Right lobe of liver (tissue), 6 donors: ENCODE results near the gene BPIFB6. TPM values are rescaled to one million over a fixed set of nuclear protein-coding genes. Genes with fewer than 3 reads are reported as not detected.

Experiments used
- ATAC-seq, 4 donors: fragments of 200-7000 bp; cut with Tn5 transposase; one replicate each; pipeline ENCODE4 v1.9.1; 2020; ENCODE audit warnings: mild to moderate bottlenecking in 4 of 4, moderate library complexity in 4 of 4
- DNase-seq, 3 donors: peaks; one replicate each; pipeline ENCODE4 v3.0.0-alpha.2; 2020
- H3K27ac ChIP-seq, 3 donors: fragments of 200-600 bp; one replicate each; pipeline ENCODE4 v1.8.0; 2022
- H3K27me3 ChIP-seq, 2 donors: fragments of 200-600 bp; one replicate each; pipeline ENCODE4 v1.8.0; 2022
- H3K36me3 ChIP-seq, 4 donors: fragments of 200-600 bp; sonication (generic) in 1 of 4; one replicate each; pipeline versions ENCODE4 v1.5.1 to v1.8.0; 2017 to 2022; ENCODE audit warnings: control low read depth in 1 of 4
- H3K4me1 ChIP-seq, 4 donors: fragments of 200-600 bp; sonication (generic) in 1 of 4; one replicate each; pipeline versions ENCODE4 v1.5.1 to v1.8.0; 2017 to 2022; ENCODE audit warnings: control low read depth in 1 of 4
- H3K4me3 ChIP-seq, 3 donors: fragments of 200-600 bp; one replicate each; pipeline ENCODE4 v1.8.0; 2022
- H3K9me3 ChIP-seq, 4 donors: fragments of 200-600 bp; sonication (generic) in 1 of 4; one replicate each; pipeline versions ENCODE4 v1.5.1 to v1.8.0; 2017 to 2022; ENCODE audit warnings: control low read depth in 1 of 4
- CTCF ChIP-seq, 4 donors: fragments of 200-600 bp in 3 of 4; fragments of 450-650 bp in 1 of 4; IDR thresholded peaks; one replicate each; pipeline versions ENCODE4 v1.5.1 to v1.8.0; 2016 to 2022; ENCODE audit warnings: antibody characterized with exemption in 4 of 4, mild to moderate bottlenecking in 2 of 4
- POLR2A ChIP-seq: fragments of 450-650 bp; IDR thresholded peaks from one replicate; pipeline ENCODE4 v1.6.1; 2017; ENCODE audit warnings: antibody characterized with exemption, mild to moderate bottlenecking
- WGBS: methylation state at CpG from one replicate; pipeline ENCODE4 v1.1.6; 2018; ENCODE audit warnings: low coverage, low lambda C conversion rate; ENCODE audit not compliant: insufficient coverage; ENCODE audit errors: missing lambda C conversion rate; 5-methylcytosine and 5-hydroxymethylcytosine counted together
- intact Hi-C, 2 donors: fragments of 100-400 bp; cut with DNase I; formaldehyde crosslinking; loops; one replicate each; pipeline versions ENCODE4 v1.11.2 to v1.14.1; 2022
- total RNA-seq, 6 experiments: library from RNA; depleted of rRNA in 2 of 6; stranded (reverse); fragments of >200 nt in 2 of 6; fragmentation: NEBNext Ultra II Directional in 3 of 6; extraction: Animal tissue kit (Norgen Biotek cat#: 25700) in 3 of 6; gene quantifications; one replicate each; pipeline versions ENCODE4 v1.1.0 to v1.2.4, GENCODE V29; 2016 to 2023
- donor health status: DM: no; HTN: yes; CAD: no.
- donor health status: DM: no; HTN: no; CAD: no.
- donor health status: DM: no; HTN: no; CAD: no.
- donor health status: DM: no; HTN: yes; CAD: no.
- donor health status: DM: no; HTN: yes; CAD: no.

BPIFB6 gene
- total RNA-seq, 6 experiments from 2014 or later = not detected

- TF ChIP-seq POLR2A (no peak), CTCF (IDR thresholded peaks at IDR 0.05) (no peak)
- no peaks in the 10 kb centered on the region for H3K36me3 ChIP-seq
- H3K4me1 ChIP-seq = no peaks in the 10 kb centered on the region
- H3K4me3 ChIP-seq = no peak overlapping the region
- 83% methylated on average over 6 of the region's 12 CpGs for WGBS
- no peak for ATAC-seq
- H3K9me3 ChIP-seq = no peaks in the 10 kb centered on the region
- H3K27me3 ChIP-seq = no peaks in the 10 kb centered on the region
- intact Hi-C loops = no loop called here
- DNase-seq = no peak
- no peak overlapping the region for H3K27ac ChIP-seq
These were observed 36.9 kb downstream of the BPIFB6 start for GRCh38 chr20:33068251-33068939.

- DNase-seq (no peak), ATAC-seq (no peak)
- no peaks in the 10 kb centered on the region for H3K9me3 ChIP-seq
- no peak overlapping the region for H3K27ac ChIP-seq
- H3K36me3 ChIP-seq = no peaks in the 10 kb centered on the region
- 75% methylated on average over 6 of the region's 9 CpGs for WGBS
- TF ChIP-seq POLR2A (no peak), CTCF (IDR thresholded peaks at IDR 0.05) (no peak)
- no peaks in the 10 kb centered on the region for H3K27me3 ChIP-seq
- no peaks in the 10 kb centered on the region for H3K4me1 ChIP-seq
- intact Hi-C loops = no loop called here
- no peak overlapping the region for H3K4me3 ChIP-seq
These were observed 38.2 kb downstream of the BPIFB6 start for GRCh38 chr20:33069673-33070072.

DNA sequence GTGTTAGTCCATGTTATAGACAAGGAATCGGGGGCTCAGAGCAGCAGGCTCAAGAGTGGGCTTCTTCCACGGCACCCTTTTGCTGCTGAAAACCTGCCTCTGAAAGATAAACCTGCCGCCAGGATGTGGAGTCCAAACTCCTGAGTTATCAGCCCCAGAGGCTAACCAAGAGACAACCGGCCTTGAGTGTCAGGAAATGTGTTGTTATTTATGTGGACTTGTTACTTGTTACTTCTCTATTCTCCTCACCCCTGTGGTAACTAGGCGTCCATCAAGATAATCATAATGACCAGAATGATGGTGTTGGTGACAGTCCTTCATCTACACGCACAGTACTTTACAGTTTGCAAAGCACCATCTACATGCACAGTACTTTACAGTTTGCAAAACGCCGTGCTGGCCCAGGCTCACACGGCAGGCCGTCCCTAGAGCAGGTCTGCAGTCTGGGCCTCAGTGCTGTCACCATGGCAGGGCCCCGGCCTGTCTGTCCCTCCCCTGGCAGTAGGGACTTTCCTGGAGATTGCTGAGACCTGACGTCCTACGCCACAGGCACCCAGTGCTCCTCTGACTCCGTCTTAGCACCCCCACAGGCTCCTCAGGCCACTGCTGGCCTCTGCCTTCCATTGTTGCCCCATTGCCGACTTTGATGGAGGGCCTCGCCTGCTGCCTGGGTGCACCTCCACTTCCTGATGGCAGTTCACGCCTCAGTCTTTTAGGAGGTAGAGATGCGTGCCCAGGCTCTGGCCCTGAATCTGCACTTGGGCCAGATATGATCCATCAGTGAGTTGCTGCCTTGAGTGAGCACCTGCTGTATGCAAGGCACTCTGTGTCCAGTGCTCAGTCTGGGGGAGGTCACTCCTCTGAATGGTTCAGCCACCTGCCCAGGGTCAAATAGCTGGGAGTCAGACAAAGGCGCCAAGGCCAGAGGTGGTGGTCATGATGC, 38.9 kb downstream of the BPIFB6 start:
- Histone ChIP-seq H3K4me3 (no peak overlapping the region), H3K9me3 (no peaks in the 10 kb centered on the region), H3K36me3 (no peaks in the 10 kb centered on the region), H3K27me3 (no peaks in the 10 kb centered on the region), H3K4me1 (no peaks in the 10 kb centered on the region), H3K27ac (no peak overlapping the region)
- DNase-seq (no peak), ATAC-seq (no peak)
- WGBS = 60% methylated on average over 12 of the region's 19 CpGs
- intact Hi-C loops = no loop called here
- TF ChIP-seq POLR2A (no peak), CTCF (IDR thresholded peaks at IDR 0.05) (no peak)

- DNase-seq = no peak
- H3K4me1 ChIP-seq = no peaks in the 10 kb centered on the region
- intact Hi-C loops = no loop called here
These were observed 39.8 kb downstream of the BPIFB6 start for GRCh38 chr20:33071198-33071597.

More at GRCh38 chr20:33071198-33071597, 39.8 kb downstream of the BPIFB6 start:
- Histone ChIP-seq H3K36me3 (no peaks in the 10 kb centered on the region), H3K9me3 (no peaks in the 10 kb centered on the region), H3K27ac (no peak overlapping the region), H3K4me3 (no peak overlapping the region), H3K27me3 (no peaks in the 10 kb centered on the region)
- WGBS = 84% methylated on average over 3 of the region's 5 CpGs
- no peak for ATAC-seq
- TF ChIP-seq CTCF (IDR thresholded peaks at IDR 0.05) = no peak
- no peak for TF ChIP-seq POLR2A
